Effector memory CD8-positive, alpha-beta T cell (primary cell): ENCODE data around the gene DCAF10.
"Not testable (repeated sequence)": the region's sequence is repeated elsewhere in the genome, so short reads cannot be mapped to it uniquely, and the experiment has no call there.

Source experiments
- ATAC-seq: fragments of 150-1000 bp; cut with Tn5 transposase; replicated peaks from 2 replicates; pipeline ENCODE4 v1.10.0; 2021; ENCODE audit warnings: mild to moderate bottlenecking, moderate library complexity
- DNase-seq, 3 experiments: peaks; one replicate each; pipeline ENCODE4 v3.0.0; 2021
- H3K27ac Mint-ChIP-seq, 2 donors: one replicate each; pipeline ENCODE4 v1.8.0; 2022; ENCODE audit warnings: mild to moderate bottlenecking in 2 of 2, mixed read lengths in 2 of 2, moderate library complexity in 2 of 2
- H3K27me3 Mint-ChIP-seq, 2 donors: one replicate each; pipeline ENCODE4 v1.8.0; 2022; ENCODE audit warnings: mixed read lengths in 2 of 2
- H3K36me3 Mint-ChIP-seq: one replicate; pipeline ENCODE4 v1.8.0; 2022; ENCODE audit warnings: mild to moderate bottlenecking, moderate library complexity, mixed read lengths; ENCODE audit not compliant: insufficient read depth
- H3K4me1 Mint-ChIP-seq, 2 donors: one replicate each; pipeline ENCODE4 v1.8.0; 2022; ENCODE audit warnings: low read depth in 2 of 2, mixed read lengths in 2 of 2
- H3K4me3 Mint-ChIP-seq, 2 donors: one replicate each; pipeline ENCODE4 v1.8.0; 2022; ENCODE audit warnings: mild to moderate bottlenecking in 2 of 2, mixed read lengths in 2 of 2, moderate library complexity in 2 of 2
- H3K9me3 Mint-ChIP-seq, 2 donors: one replicate each; pipeline ENCODE4 v1.8.0; 2022; ENCODE audit warnings: mixed read lengths in 2 of 2

DCAF10 gene

GRCh38 chr9:37806271-37806670, 5.7 kb downstream of the DCAF10 start:
- Mint-ChIP-seq H3K36me3 (peaks cover 11% of the 10 kb centered on the region), H3K9me3 (no peaks in the 10 kb centered on the region), H3K4me1 (peaks cover 16 to 46% of the 10 kb centered on the region in 2 donors), H3K4me3 (no peak overlapping the region), H3K27ac (no peak overlapping the region), H3K27me3 (no peaks in the 10 kb centered on the region)
- DNase-seq (no peak), ATAC-seq (no peak)

- H3K36me3 Mint-ChIP-seq: peaks cover 12% of the 10 kb centered on the region
- not testable (repeated sequence) for DNase-seq, ATAC-seq, H3K4me3 Mint-ChIP-seq, H3K27me3 Mint-ChIP-seq, H3K9me3 Mint-ChIP-seq
- peaks cover 9 to 35% of the 10 kb centered on the region in 2 donors for H3K4me1 Mint-ChIP-seq
- peak overlapping the region in 1 of 2 donors; percentile 49 for H3K27ac Mint-ChIP-seq
These were observed 9.1 kb downstream of the DCAF10 start for GRCh38 chr9:37809676-37810075.

GRCh38 chr9:37811906-37812476, 11.4 kb downstream of the DCAF10 start:
- no peaks in the 10 kb centered on the region for H3K9me3 Mint-ChIP-seq
- H3K4me3 Mint-ChIP-seq: no peak overlapping the region
- no peaks in the 10 kb centered on the region for H3K27me3 Mint-ChIP-seq
- H3K4me1 Mint-ChIP-seq: peaks cover 5 to 24% of the 10 kb centered on the region in 2 donors
- ATAC-seq: no peak
- no peak for DNase-seq
- H3K27ac Mint-ChIP-seq: peak overlapping the region in 1 of 2 donors; percentile 66
- peaks cover 15% of the 10 kb centered on the region for H3K36me3 Mint-ChIP-seq

- no peak overlapping the region for H3K4me3 Mint-ChIP-seq
- no peak overlapping the region for H3K27ac Mint-ChIP-seq
- H3K9me3 Mint-ChIP-seq: no peaks in the 10 kb centered on the region
- H3K4me1 Mint-ChIP-seq: peaks cover 6 to 24% of the 10 kb centered on the region in 2 donors
- H3K27me3 Mint-ChIP-seq: no peaks in the 10 kb centered on the region
- DNase-seq (no peak), ATAC-seq (no peak)
- H3K36me3 Mint-ChIP-seq: peaks cover 10% of the 10 kb centered on the region
These were observed 12.3 kb downstream of the DCAF10 start for GRCh38 chr9:37812773-37813379.

- Mint-ChIP-seq H3K36me3 (peaks cover 30% of the 10 kb centered on the region), H3K4me3 (no peak overlapping the region), H3K9me3 (no peaks in the 10 kb centered on the region), H3K27me3 (no peaks in the 10 kb centered on the region), H3K4me1 (peaks cover 5 to 9% of the 10 kb centered on the region in 2 donors), H3K27ac (no peak overlapping the region)
- no peak for DNase-seq
- ATAC-seq: no peak
These were observed 18.3 kb downstream of the DCAF10 start for GRCh38 chr9:37818849-37819248.

GRCh38 chr9:37820142-37820541, 19.5 kb downstream of the DCAF10 start:
- H3K36me3 Mint-ChIP-seq: peaks cover 33% of the 10 kb centered on the region
- H3K27me3 Mint-ChIP-seq: no peaks in the 10 kb centered on the region
- no peak for DNase-seq
- ATAC-seq: no peak
- H3K27ac Mint-ChIP-seq: no peak overlapping the region
- H3K4me1 Mint-ChIP-seq: peaks cover 4 to 6% of the 10 kb centered on the region in 2 donors
- no peak overlapping the region for H3K4me3 Mint-ChIP-seq
- no peaks in the 10 kb centered on the region for H3K9me3 Mint-ChIP-seq

GRCh38 chr9:37825174-37825573, 24.6 kb downstream of the DCAF10 start:
- not testable (repeated sequence) for H3K9me3 Mint-ChIP-seq, H3K27me3 Mint-ChIP-seq, H3K4me1 Mint-ChIP-seq, H3K27ac Mint-ChIP-seq, H3K4me3 Mint-ChIP-seq, DNase-seq, ATAC-seq
- peaks cover 47% of the 10 kb centered on the region for H3K36me3 Mint-ChIP-seq

- no peak for ATAC-seq
- Mint-ChIP-seq H3K27ac (peak overlapping the region in 1 of 2 donors; percentile 55), H3K36me3 (peaks cover 36% of the 10 kb centered on the region), H3K4me1 (no peaks in the 10 kb centered on the region), H3K4me3 (no peak overlapping the region), H3K9me3 (no peaks in the 10 kb centered on the region), H3K27me3 (no peaks in the 10 kb centered on the region)
- no peak for DNase-seq
These were observed 27.0 kb downstream of the DCAF10 start for GRCh38 chr9:37827483-37828165.

- Mint-ChIP-seq H3K4me1 (peaks cover 6 to 12% of the 10 kb centered on the region in 2 donors), H3K4me3 (no peak overlapping the region), H3K36me3 (peaks cover 19% of the 10 kb centered on the region), H3K27ac (no peak overlapping the region), H3K27me3 (no peaks in the 10 kb centered on the region), H3K9me3 (no peaks in the 10 kb centered on the region)
- DNase-seq (no peak), ATAC-seq (no peak)
These were observed 35.2 kb downstream of the DCAF10 start for GRCh38 chr9:37835821-37836220.

GRCh38 chr9:37836386-37836785, 35.8 kb downstream of the DCAF10 start:
- no peak for DNase-seq
- peaks cover 6 to 14% of the 10 kb centered on the region in 2 donors for H3K4me1 Mint-ChIP-seq
- no peaks in the 10 kb centered on the region for H3K27me3 Mint-ChIP-seq
- no peak for ATAC-seq
- no peak overlapping the region for H3K27ac Mint-ChIP-seq
- H3K36me3 Mint-ChIP-seq: peaks cover 19% of the 10 kb centered on the region
- H3K9me3 Mint-ChIP-seq: no peaks in the 10 kb centered on the region
- H3K4me3 Mint-ChIP-seq: no peak overlapping the region

GRCh38 chr9:37839496-37840461, 39.2 kb downstream of the DCAF10 start:
- ATAC-seq (no peak), DNase-seq (no peak)
- peaks cover 6 to 14% of the 10 kb centered on the region in 2 donors for H3K4me1 Mint-ChIP-seq
- H3K4me3 Mint-ChIP-seq: no peak overlapping the region
- H3K27ac Mint-ChIP-seq: peak overlapping the region in 1 of 2 donors; percentile 71
- H3K36me3 Mint-ChIP-seq: peaks cover 31% of the 10 kb centered on the region
- no peaks in the 10 kb centered on the region for H3K9me3 Mint-ChIP-seq
- H3K27me3 Mint-ChIP-seq: no peaks in the 10 kb centered on the region

- Mint-ChIP-seq H3K27ac (peak overlapping the region in 1 of 2 donors; percentile 71), H3K4me3 (no peak overlapping the region), H3K36me3 (peaks cover 34% of the 10 kb centered on the region), H3K9me3 (no peaks in the 10 kb centered on the region), H3K27me3 (no peaks in the 10 kb centered on the region), H3K4me1 (peaks cover 6 to 14% of the 10 kb centered on the region in 2 donors)
- DNase-seq (no peak), ATAC-seq (no peak)
These were observed 40.1 kb downstream of the DCAF10 start for GRCh38 chr9:37840560-37841194.

GRCh38 chr9:37852222-37852621, 51.6 kb downstream of the DCAF10 start:
- peaks cover 24% of the 10 kb centered on the region for H3K36me3 Mint-ChIP-seq
- ATAC-seq (no peak), DNase-seq (no peak)
- H3K4me1 Mint-ChIP-seq: no peaks in the 10 kb centered on the region
- H3K9me3 Mint-ChIP-seq: no peaks in the 10 kb centered on the region
- no peaks in the 10 kb centered on the region for H3K27me3 Mint-ChIP-seq
- H3K4me3 Mint-ChIP-seq: no peak overlapping the region
- H3K27ac Mint-ChIP-seq: no peak overlapping the region
